Stimulated activated naive B cell treated with anti-CD40 and anti-IgM and Interleukin-4, amounts not matched to agents 10 μg/mL and 1 μg/mL and 100 μg/mL, for 72 hours (primary cell): ENCODE results near the gene NT5DC3.

Experiments
- ATAC-seq, 2 donors: fragments of 150-1000 bp; cut with Tn5 transposase; replicated peaks; 2 replicates each; pipeline ENCODE4 v1.10.0; 2021; ENCODE audit warnings: moderate library complexity in 1 of 2
- DNase-seq: peaks from one replicate; pipeline ENCODE4 v3.0.0; 2021
- H3K27ac Mint-ChIP-seq: one replicate; pipeline ENCODE4 v1.8.0; 2022; ENCODE audit warnings: mild to moderate bottlenecking, mixed read lengths
- H3K27me3 Mint-ChIP-seq, 2 donors: one replicate each; pipeline ENCODE4 v1.8.0; 2022; ENCODE audit warnings: mixed read lengths in 2 of 2
- H3K36me3 Mint-ChIP-seq, 2 donors: one replicate each; pipeline ENCODE4 v1.8.0; 2022; ENCODE audit warnings: mixed read lengths in 2 of 2, mild to moderate bottlenecking in 1 of 2
- H3K4me1 Mint-ChIP-seq, 2 donors: one replicate each; pipeline ENCODE4 v1.8.0; 2022; ENCODE audit warnings: mixed read lengths in 2 of 2, mild to moderate bottlenecking in 1 of 2
- H3K4me3 Mint-ChIP-seq, 2 donors: one replicate each; pipeline ENCODE4 v1.8.0; 2022; ENCODE audit warnings: mild to moderate bottlenecking in 2 of 2, mixed read lengths in 2 of 2, moderate library complexity in 1 of 2
- H3K9me3 Mint-ChIP-seq, 2 donors: one replicate each; pipeline ENCODE4 v1.8.0; 2022; ENCODE audit warnings: mixed read lengths in 2 of 2, mild to moderate bottlenecking in 1 of 2

The NT5DC3 gene

DNA sequence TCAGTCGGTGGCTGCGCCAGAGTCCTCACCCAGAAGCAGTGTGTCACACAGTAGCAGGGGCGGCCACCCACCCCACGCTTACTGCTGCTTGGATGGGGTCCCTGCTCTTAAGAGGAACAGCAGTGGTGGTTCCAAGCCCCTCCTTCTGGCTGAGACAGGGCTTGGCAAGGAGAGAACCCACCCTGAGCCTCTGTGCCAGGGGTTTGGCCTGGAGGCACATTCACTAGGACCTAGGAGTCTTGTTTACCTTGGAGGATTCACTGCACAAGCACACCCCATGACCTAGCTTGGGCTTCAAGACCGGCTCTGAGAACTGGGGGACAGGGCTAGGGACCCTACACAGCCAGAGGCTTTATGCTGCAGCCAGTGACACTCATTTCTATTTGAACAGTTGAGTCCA, 78.6 kb downstream of the NT5DC3 start:
- ATAC-seq (no peak), DNase-seq (no peak)
- no peaks in the 10 kb centered on the region for H3K27me3 Mint-ChIP-seq
- no peak overlapping the region for H3K27ac Mint-ChIP-seq
- H3K36me3 Mint-ChIP-seq = peaks cover 20 to 36% of the 10 kb centered on the region in 2 donors
- no peaks in the 10 kb centered on the region for H3K4me1 Mint-ChIP-seq
- no peaks in the 10 kb centered on the region for H3K9me3 Mint-ChIP-seq
- H3K4me3 Mint-ChIP-seq = no peak overlapping the region

DNA sequence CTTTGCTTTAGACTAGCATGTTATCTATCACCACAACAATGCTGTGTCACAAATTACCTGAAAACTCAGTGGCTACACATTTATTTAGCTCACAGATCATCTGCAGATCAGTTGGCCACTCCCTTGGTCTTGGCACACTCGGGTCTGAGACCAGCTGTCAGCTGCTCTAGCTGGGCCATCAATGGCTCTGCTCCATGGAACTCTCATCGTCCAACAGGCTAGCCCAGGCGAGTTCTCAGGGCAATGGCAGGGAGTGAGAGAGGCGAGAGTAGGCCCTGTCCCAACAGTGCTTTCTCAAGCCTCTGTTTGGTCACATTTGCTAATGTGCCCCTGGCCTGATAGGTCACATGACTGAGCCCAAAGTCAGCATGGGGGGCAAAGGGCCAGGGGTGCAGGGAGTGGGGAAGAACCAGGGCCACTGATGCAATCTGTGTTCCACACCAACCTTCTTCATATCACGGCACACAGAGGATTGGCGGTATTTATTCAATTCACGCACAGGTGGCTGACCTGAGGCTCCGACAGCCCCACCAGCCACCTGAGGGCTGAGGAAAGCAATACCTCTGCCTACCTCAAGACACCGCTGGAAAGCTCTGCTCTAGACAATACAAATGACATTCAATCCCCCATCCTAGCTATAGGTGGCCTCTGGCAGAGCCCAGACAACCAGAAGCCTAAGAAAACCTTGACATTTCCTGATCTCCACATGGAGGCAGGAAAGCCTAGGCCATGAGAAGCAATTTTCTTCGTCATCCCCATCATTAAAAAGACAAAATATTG, 82.5 kb downstream of the NT5DC3 start:
- no peak for ATAC-seq
- peaks cover 0 to 4% of the 10 kb centered on the region in 2 donors for H3K27me3 Mint-ChIP-seq
- peaks cover 8 to 17% of the 10 kb centered on the region in 2 donors for H3K36me3 Mint-ChIP-seq

DNA sequence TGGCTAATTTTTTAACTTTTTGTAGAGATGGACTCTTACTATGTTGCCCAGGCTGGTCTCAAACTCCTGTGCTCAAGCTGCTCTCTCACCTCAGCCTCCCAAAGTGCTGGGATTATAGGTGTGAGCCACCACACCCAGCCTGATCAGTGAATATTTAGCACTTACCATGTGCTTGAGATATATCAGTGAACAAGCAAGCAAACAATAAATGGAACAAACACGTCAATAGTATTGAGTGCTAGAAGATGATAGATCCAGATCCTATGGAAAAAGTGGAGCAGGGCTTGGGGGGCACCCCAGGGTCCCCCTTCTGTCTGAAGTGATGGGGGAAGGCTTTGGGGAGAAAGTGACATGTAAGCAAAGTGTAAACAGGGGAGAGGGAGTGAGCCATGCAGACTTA, 83.8 kb downstream of the NT5DC3 start:
- Mint-ChIP-seq H3K4me3 (no peak overlapping the region), H3K4me1 (no peaks in the 10 kb centered on the region), H3K9me3 (no peaks in the 10 kb centered on the region), H3K27ac (no peak overlapping the region), H3K36me3 (peaks cover 3 to 8% of the 10 kb centered on the region in 2 donors), H3K27me3 (peaks cover 0 to 9% of the 10 kb centered on the region in 2 donors)
- no peak for ATAC-seq
- DNase-seq = no peak

More for the DNA sequence above, 82.5 kb downstream of the NT5DC3 start:
- Mint-ChIP-seq H3K9me3 (no peaks in the 10 kb centered on the region), H3K4me1 (no peaks in the 10 kb centered on the region), H3K4me3 (no peak overlapping the region), H3K27ac (no peak overlapping the region)
- no peak for DNase-seq

- no peak overlapping the region for H3K4me3 Mint-ChIP-seq
- H3K4me1 Mint-ChIP-seq = no peaks in the 10 kb centered on the region
- H3K9me3 Mint-ChIP-seq = no peaks in the 10 kb centered on the region
- H3K36me3 Mint-ChIP-seq = peaks cover 3 to 8% of the 10 kb centered on the region in 2 donors
- peaks cover 0 to 9% of the 10 kb centered on the region in 2 donors for H3K27me3 Mint-ChIP-seq
- no peak for DNase-seq
- H3K27ac Mint-ChIP-seq = no peak overlapping the region
- ATAC-seq = no peak
Measured at GRCh38 chr12:103756443-103756842, 84.6 kb downstream of the NT5DC3 start.

DNA sequence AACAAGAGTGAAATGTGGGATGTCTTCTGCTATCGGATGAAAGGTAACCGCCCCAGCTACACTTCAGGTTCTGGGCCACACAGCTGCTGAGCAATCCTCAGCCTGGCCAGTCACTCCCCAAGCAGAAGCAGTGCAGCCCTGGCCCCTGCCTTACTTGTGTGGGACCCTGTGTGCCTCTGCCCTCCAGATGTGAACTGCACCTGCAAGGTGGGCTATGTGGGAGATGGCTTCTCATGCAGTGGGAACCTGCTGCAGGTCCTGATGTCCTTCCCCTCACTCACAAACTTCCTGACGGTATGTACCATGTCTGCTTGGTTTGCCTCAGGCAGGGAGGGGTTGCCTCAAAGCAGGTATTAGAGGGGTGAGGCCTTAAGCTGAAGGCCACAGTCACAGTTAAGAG, 85.6 kb downstream of the NT5DC3 start:
- ATAC-seq (no peak), DNase-seq (no peak)
- Mint-ChIP-seq H3K27ac (no peak overlapping the region), H3K4me1 (no peaks in the 10 kb centered on the region), H3K9me3 (no peaks in the 10 kb centered on the region), H3K4me3 (no peak overlapping the region), H3K36me3 (peaks cover 2 to 7% of the 10 kb centered on the region in 2 donors), H3K27me3 (peaks cover 7 to 14% of the 10 kb centered on the region in 2 donors)

- no peaks in the 10 kb centered on the region for H3K4me1 Mint-ChIP-seq
Measured at GRCh38 chr12:103751600-103751999, 89.4 kb downstream of the NT5DC3 start.

DNA sequence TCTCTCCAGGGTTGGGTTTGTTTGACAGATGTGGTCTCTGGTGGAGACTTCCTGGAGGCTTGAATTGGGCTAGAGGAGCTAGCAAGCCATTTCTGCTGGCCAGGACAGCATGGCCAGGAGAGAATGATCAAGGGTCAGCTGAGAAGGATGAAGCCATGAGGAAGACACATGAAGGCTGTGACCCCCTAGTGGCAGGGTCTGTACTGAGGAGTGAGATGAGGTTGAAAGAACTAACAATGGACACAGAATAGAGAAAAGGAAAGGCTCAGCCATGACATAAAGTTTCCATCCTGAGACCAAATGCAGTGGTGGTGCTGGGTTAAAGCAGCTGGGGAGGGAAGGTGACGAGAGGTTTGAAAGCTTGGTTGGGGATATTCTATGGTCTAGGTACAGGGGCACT, 89.9 kb downstream of the NT5DC3 start:
- Mint-ChIP-seq H3K4me1 (no peaks in the 10 kb centered on the region), H3K4me3 (no peak overlapping the region), H3K9me3 (no peaks in the 10 kb centered on the region), H3K27ac (no peak overlapping the region), H3K27me3 (peaks cover 8 to 21% of the 10 kb centered on the region in 2 donors), H3K36me3 (no peaks in the 10 kb centered on the region)
- DNase-seq (no peak), ATAC-seq (peak in 1 of 2 donors; percentile 31)

More at GRCh38 chr12:103751600-103751999, 89.4 kb downstream of the NT5DC3 start:
- H3K4me3 Mint-ChIP-seq = no peak overlapping the region
- H3K36me3 Mint-ChIP-seq = no peaks in the 10 kb centered on the region
- H3K27me3 Mint-ChIP-seq = peaks cover 8 to 21% of the 10 kb centered on the region in 2 donors
- no peaks in the 10 kb centered on the region for H3K9me3 Mint-ChIP-seq
- no peak for ATAC-seq
- H3K27ac Mint-ChIP-seq = no peak overlapping the region
- no peak for DNase-seq

DNA sequence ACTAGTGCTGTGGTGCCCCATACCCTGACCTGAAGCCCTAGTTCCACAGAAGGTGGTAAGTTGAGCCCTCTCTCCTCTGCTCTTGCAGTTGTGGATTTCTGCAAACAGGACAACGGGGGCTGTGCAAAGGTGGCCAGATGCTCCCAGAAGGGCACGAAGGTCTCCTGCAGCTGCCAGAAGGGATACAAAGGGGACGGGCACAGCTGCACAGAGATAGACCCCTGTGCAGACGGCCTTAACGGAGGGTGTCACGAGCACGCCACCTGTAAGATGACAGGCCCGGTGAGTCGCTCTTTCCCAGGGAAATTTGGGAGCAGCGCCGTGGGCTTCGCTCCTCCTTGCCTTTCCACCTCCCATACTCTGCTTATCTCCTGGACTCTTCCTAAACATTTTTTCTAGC, 92.2 kb downstream of the NT5DC3 start:
- H3K27me3 Mint-ChIP-seq = peaks cover 8 to 21% of the 10 kb centered on the region in 2 donors
- H3K4me3 Mint-ChIP-seq = no peak overlapping the region
- ATAC-seq (no peak), DNase-seq (no peak)
- no peaks in the 10 kb centered on the region for H3K4me1 Mint-ChIP-seq
- H3K27ac Mint-ChIP-seq = no peak overlapping the region
- H3K36me3 Mint-ChIP-seq = no peaks in the 10 kb centered on the region
- H3K9me3 Mint-ChIP-seq = no peaks in the 10 kb centered on the region

DNA sequence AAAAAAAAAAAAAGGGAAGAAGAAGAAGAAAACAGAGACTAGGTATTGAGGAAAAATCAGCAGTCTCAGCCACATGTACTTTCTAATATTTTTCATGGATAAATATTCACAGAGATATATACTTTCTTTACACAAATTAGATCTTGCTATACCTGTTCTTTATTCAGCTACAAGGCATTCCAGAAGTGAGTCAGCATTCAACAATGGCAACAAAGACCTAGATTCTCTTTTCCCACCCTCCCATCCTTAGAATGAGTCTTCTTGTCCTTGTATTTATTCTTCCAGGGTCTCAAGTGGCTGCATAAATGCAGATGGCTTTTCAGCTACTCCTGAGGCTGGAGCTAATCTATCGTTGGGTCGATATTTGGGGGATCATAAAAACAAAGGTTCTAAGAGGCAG, 93.0 kb downstream of the NT5DC3 start:
- no peak for DNase-seq
- peaks cover 8 to 12% of the 10 kb centered on the region in 2 donors for H3K27me3 Mint-ChIP-seq
- H3K4me3 Mint-ChIP-seq = no peak overlapping the region
- no peak overlapping the region for H3K27ac Mint-ChIP-seq
- no peaks in the 10 kb centered on the region for H3K4me1 Mint-ChIP-seq
- no peaks in the 10 kb centered on the region for H3K9me3 Mint-ChIP-seq
- no peak for ATAC-seq
- no peaks in the 10 kb centered on the region for H3K36me3 Mint-ChIP-seq

DNA sequence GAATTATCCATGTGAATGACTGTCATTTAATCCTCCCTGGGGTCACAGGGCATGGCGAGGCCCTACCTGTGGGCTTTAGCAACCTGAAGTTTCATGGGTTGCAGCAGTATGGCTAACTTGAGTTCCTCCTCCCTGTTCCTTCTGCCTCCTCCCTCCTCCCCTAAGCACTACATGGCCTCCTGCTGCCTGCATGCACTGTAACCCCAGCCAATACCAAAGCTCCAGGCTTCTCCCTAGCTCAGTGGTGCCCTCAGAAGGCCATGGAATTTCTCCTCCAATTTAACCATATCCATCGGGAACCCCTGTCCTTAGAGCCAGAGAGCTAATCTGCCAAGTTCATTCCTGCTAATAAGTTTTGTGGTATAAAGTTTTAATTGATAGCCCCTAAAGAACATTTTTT, 95.1 kb downstream of the NT5DC3 start:
- no peak overlapping the region for H3K27ac Mint-ChIP-seq
- ATAC-seq (no peak), DNase-seq (no peak)
- no peak overlapping the region for H3K4me3 Mint-ChIP-seq
- no peaks in the 10 kb centered on the region for H3K9me3 Mint-ChIP-seq
- no peaks in the 10 kb centered on the region for H3K36me3 Mint-ChIP-seq
- no peaks in the 10 kb centered on the region for H3K4me1 Mint-ChIP-seq
- peaks cover 12 to 19% of the 10 kb centered on the region in 2 donors for H3K27me3 Mint-ChIP-seq

DNA sequence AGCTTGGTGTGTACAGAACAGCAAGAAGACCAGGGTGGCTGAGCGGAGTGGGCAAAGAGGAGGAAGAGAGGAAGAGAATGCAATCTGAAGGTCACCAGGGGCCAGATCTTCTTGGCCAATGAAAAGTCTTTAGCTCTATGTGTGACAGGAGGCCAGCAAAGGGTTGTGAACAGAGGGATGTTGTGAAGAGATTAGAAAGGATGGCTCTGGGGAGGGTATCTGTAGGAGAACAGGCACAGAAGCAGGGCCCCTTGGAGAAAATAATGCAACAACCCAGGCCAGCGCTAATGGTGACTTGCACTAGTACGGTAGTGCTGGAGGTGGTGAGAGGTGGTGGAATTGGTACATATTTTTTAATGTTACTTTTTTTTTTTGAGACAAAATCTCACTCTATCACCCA, 97.2 kb downstream of the NT5DC3 start:
- Mint-ChIP-seq H3K4me1 (no peaks in the 10 kb centered on the region), H3K27ac (no peak overlapping the region), H3K4me3 (no peak overlapping the region), H3K36me3 (no peaks in the 10 kb centered on the region), H3K27me3 (peaks cover 12 to 22% of the 10 kb centered on the region in 2 donors), H3K9me3 (no peaks in the 10 kb centered on the region)
- DNase-seq = no peak
- no peak for ATAC-seq

- ATAC-seq (no peak), DNase-seq (no peak)
- no peaks in the 10 kb centered on the region for H3K4me1 Mint-ChIP-seq
- no peaks in the 10 kb centered on the region for H3K36me3 Mint-ChIP-seq
- H3K27ac Mint-ChIP-seq = no peak overlapping the region
- H3K4me3 Mint-ChIP-seq = no peak overlapping the region
- no peaks in the 10 kb centered on the region for H3K9me3 Mint-ChIP-seq
- H3K27me3 Mint-ChIP-seq = peaks cover 15 to 19% of the 10 kb centered on the region in 2 donors
Measured at GRCh38 chr12:103742349-103742932, 98.6 kb downstream of the NT5DC3 start.

- no peak overlapping the region for H3K27ac Mint-ChIP-seq
- DNase-seq = no peak
- ATAC-seq = no peak
- H3K27me3 Mint-ChIP-seq = peaks cover 15 to 25% of the 10 kb centered on the region in 2 donors
- H3K4me3 Mint-ChIP-seq = no peak overlapping the region
- H3K9me3 Mint-ChIP-seq = no peaks in the 10 kb centered on the region
- no peaks in the 10 kb centered on the region for H3K4me1 Mint-ChIP-seq
- H3K36me3 Mint-ChIP-seq = no peaks in the 10 kb centered on the region
Measured at GRCh38 chr12:103737881-103738280, 103.2 kb downstream of the NT5DC3 start.

DNA sequence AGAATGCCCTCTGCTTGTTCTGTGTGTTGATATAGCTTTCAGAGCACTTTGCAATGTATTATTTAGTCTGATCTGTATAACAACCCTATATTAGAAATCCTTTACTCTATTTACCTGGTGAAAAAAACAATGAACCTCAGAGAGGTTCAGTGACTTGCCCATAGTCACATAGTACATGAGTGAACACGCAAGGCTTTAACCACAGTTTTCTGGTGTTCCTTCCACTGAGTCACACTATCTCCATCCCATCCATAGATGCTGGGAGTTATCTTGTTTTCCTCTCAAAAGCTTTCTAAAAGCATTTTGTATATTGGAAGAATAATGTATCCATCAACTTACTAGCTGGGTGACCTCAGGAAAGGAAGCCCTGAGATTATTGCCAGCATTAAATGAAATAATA, 104.5 kb downstream of the NT5DC3 start:
- H3K27ac Mint-ChIP-seq = no peak overlapping the region
- no peak overlapping the region for H3K4me3 Mint-ChIP-seq
- peaks cover 2% of the 10 kb centered on the region in 2 donors for H3K9me3 Mint-ChIP-seq
- ATAC-seq (no peak), DNase-seq (no peak)
- H3K36me3 Mint-ChIP-seq = peaks cover 0 to 2% of the 10 kb centered on the region in 2 donors
- H3K27me3 Mint-ChIP-seq = peaks cover 9 to 20% of the 10 kb centered on the region in 2 donors
- no peaks in the 10 kb centered on the region for H3K4me1 Mint-ChIP-seq

- DNase-seq (no peak), ATAC-seq (no peak)
- H3K27me3 Mint-ChIP-seq = peaks cover 4 to 12% of the 10 kb centered on the region in 2 donors
- H3K36me3 Mint-ChIP-seq = peaks cover 0 to 3% of the 10 kb centered on the region in 2 donors
- no peaks in the 10 kb centered on the region for H3K4me1 Mint-ChIP-seq
- no peak overlapping the region for H3K27ac Mint-ChIP-seq
- no peak overlapping the region for H3K4me3 Mint-ChIP-seq
- H3K9me3 Mint-ChIP-seq = peaks cover 5 to 6% of the 10 kb centered on the region in 2 donors
Measured at GRCh38 chr12:103735291-103735690, 105.7 kb downstream of the NT5DC3 start.
